ENCODE results near the gene SLC35F1. TPM values are rescaled to one million over a fixed set of nuclear protein-coding genes. Genes with fewer than 3 reads are reported as not detected.

The SLC35F1 gene
- total and polyA plus RNA-seq, 4 donors, result 0.01 to 0.09 (median 0.08) TPM; not detected in 1

GRCh38 chr6:117929501-117929900 is 22.4 kb downstream of the SLC35F1 start:
- TF ChIP-seq GABPA (IDR thresholded peaks at IDR 0.05 in 1 of 2, conservative IDR thresholded peaks at IDR 0.05 in 1 of 2), result no peak
- no peak for TF ChIP-seq CTCF (IDR thresholded peaks at IDR 0.05; ENCODE audit: low read depth, low read length, missing input control)
- TF ChIP-seq RXRA (IDR thresholded peaks at IDR 0.05), result no peak
- TF ChIP-seq YY1 (IDR thresholded peaks at IDR 0.05), result no peak
- no peak for TF ChIP-seq SP1 (IDR thresholded peaks at IDR 0.05)
- no peak for TF ChIP-seq TAF1 (conservative IDR thresholded peaks at IDR 0.05)
- TF ChIP-seq HNF4G (IDR thresholded peaks at IDR 0.05), result no peak
- TF ChIP-seq NR2F2 (IDR thresholded peaks at IDR 0.05), result no peak
- no peak for TF ChIP-seq FOXA2 (IDR thresholded peaks at IDR 0.05)
- TF ChIP-seq REST (IDR thresholded peaks at IDR 0.05), result no peak
- TF ChIP-seq ZBTB33 (IDR thresholded peaks at IDR 0.05), result no peak
- no peak for TF ChIP-seq EGR1 (IDR thresholded peaks at IDR 0.05; ENCODE audit: low read depth in 2 of 2)
- TF ChIP-seq HNF4A (conservative IDR thresholded peaks at IDR 0.05), result no peak
- TF ChIP-seq MAX (IDR thresholded peaks at IDR 0.05), result no peak
- no peak for TF ChIP-seq ATF3 (IDR thresholded peaks at IDR 0.05)
- no peak for TF ChIP-seq JUND (IDR thresholded peaks at IDR 0.05)
- TF ChIP-seq RAD21 (IDR thresholded peaks at IDR 0.05), result no peak
- peaks cover 0 to 2% (median 0%) of the 10 kb centered on the region in 4 donors for H3K4me1 ChIP-seq (ENCODE audit: control insufficient read depth in 4 of 4, insufficient read depth in 4 of 4, low read length in 3 of 4)
- H3K27ac ChIP-seq (ENCODE audit: low read depth in 1 of 2, low read length in 2 of 2), result no peak overlapping the region
- H3K4me3 ChIP-seq (ENCODE audit: low read depth in 1 of 3, low read length in 3 of 3), result no peak overlapping the region
- no peak overlapping the region for H3K9ac ChIP-seq (ENCODE audit: low read depth in 1 of 2, low read length in 2 of 2)
- no peaks in the 10 kb centered on the region for H3K27me3 ChIP-seq (ENCODE audit: control insufficient read depth in 4 of 4, insufficient read depth in 4 of 4, low read length in 3 of 4)
- no peaks in the 10 kb centered on the region for H3K36me3 ChIP-seq (ENCODE audit: control insufficient read depth in 4 of 4, insufficient read depth in 3 of 4, low read depth in 1 of 4, low read length in 3 of 4)
- peaks cover 0 to 15% (median 4%) of the 10 kb centered on the region in 4 donors for H3K9me3 ChIP-seq (ENCODE audit: control insufficient read depth in 4 of 4, low read length in 3 of 4)
- DNase-seq (ENCODE audit: low spot score), result no peak
- WGBS, result 59% methylated on average over 1 of the region's 1 CpG

Data from liver (tissue), 9 donors.